ENCODE results near the gene CCR7. TPM values are rescaled to one million over a fixed set of nuclear protein-coding genes. Genes with fewer than 3 reads are reported as not detected.

Gene CCR7
- total and polyA plus RNA-seq, 2 of the 8 experiments (the other 6 are each of a cell fraction or from before 2014, with no cell fraction given): 0.12 to 0.17 TPM

GRCh38 chr17:40556884-40557414, 8.3 kb downstream of the CCR7 start:
- WGBS, 2 experiments (ENCODE audit: extremely low coverage in 1 of 2, insufficient coverage in 1 of 2, insufficient read length in 1 of 2, insufficient replicate concordance in 2 of 2, low coverage in 1 of 2, low lambda C conversion rate in 2 of 2, missing lambda C conversion rate in 1 of 2): 80% methylated on average over 16 of the region's 16 CpGs; no CpG with 5 or more reads in 1 of the 2 experiments
- ChIA-PET POLR2A (ENCODE audit: partially characterized antibody) (interaction anchor here (0.6 to 1.5 kb wide), 2 partner anchors 9 to 110 kb away, joined by 3 to 5 read pairs; no protein-coding TSS in a partner anchor), CTCF (ENCODE audit: partially characterized antibody) (interaction anchor here (0.8 to 5.2 kb wide), 13 partner anchors 9 to 196 kb away, joined by 3 to 35 read pairs (median 5); no protein-coding TSS in a partner anchor)
- no peak overlapping the region for H2BK20ac ChIP-seq (ENCODE audit: low read length)
- H2AK5ac ChIP-seq (ENCODE audit: low read depth, low read length): no peak overlapping the region
- H3K36me3 ChIP-seq (ENCODE audit: control insufficient read depth in 2 of 4, insufficient read depth in 4 of 4, low read length in 3 of 4): no peaks in the 10 kb centered on the region
- H3K9ac ChIP-seq (replicated peaks in 1 of 4; ENCODE audit: extremely low read depth in 1 of 4, low read depth in 3 of 4, low read length in 3 of 4): no peak overlapping the region
- H3K79me2 ChIP-seq (ENCODE audit: control insufficient read depth in 1 of 2, insufficient read depth in 2 of 2, low read length in 2 of 2): no peaks in the 10 kb centered on the region
- no peaks in the 10 kb centered on the region for H3K23me2 ChIP-seq (ENCODE audit: low read depth, low read length)
- H2BK120ac ChIP-seq (replicated peaks; ENCODE audit: low read depth, low read length): no peak overlapping the region
- no peak overlapping the region for H3K23ac ChIP-seq (ENCODE audit: insufficient read length)
- no peak overlapping the region for H3K4me2 ChIP-seq (ENCODE audit: insufficient read depth in 1 of 2, low read depth in 2 of 2, low read length in 2 of 2)
- no peaks in the 10 kb centered on the region for H4K20me1 ChIP-seq (replicated peaks in 1 of 2; ENCODE audit: control insufficient read depth in 1 of 2, insufficient read depth in 2 of 2, low read length in 2 of 2)
- no peak overlapping the region for H3K27ac ChIP-seq (ENCODE audit: low read depth, low read length)
- H3K9me3 ChIP-seq (ENCODE audit: insufficient read depth in 2 of 2, low read depth in 1 of 2, low read length in 1 of 2): no peaks in the 10 kb centered on the region
- H2BK12ac ChIP-seq (ENCODE audit: low read depth, low read length): no peak overlapping the region
- no peak overlapping the region for H3K4ac ChIP-seq (replicated peaks; ENCODE audit: insufficient read length, low read depth, low read length)
- FAIRE-seq (no peak), DNase-seq (ENCODE audit: low read depth in 1 of 2, low spot score in 2 of 2) (no peak)
- H3K79me1 ChIP-seq (ENCODE audit: low read depth, low read length): no peaks in the 10 kb centered on the region
- no peak overlapping the region for H3K18ac ChIP-seq (ENCODE audit: extremely low read depth, low read length)
- H3K27me3 ChIP-seq (replicated peaks in 1 of 4; ENCODE audit: control insufficient read depth in 3 of 4, extremely low read depth in 1 of 4, insufficient read depth in 3 of 4, low read length in 3 of 4): no peaks in the 10 kb centered on the region; a peak in 1 of 7 replicates
- no peak overlapping the region for H3K4me3 ChIP-seq (ENCODE audit: extremely low read depth in 1 of 4, insufficient read depth in 2 of 4, low read depth in 3 of 4, low read length in 4 of 4)
- no peak overlapping the region for H4K91ac ChIP-seq (replicated peaks; ENCODE audit: insufficient read length, low read length)
- no peak overlapping the region for H4K8ac ChIP-seq (ENCODE audit: extremely low read depth, insufficient read depth, low read length)
- H2AFZ ChIP-seq (ENCODE audit: low read length): no peak overlapping the region
- no peak overlapping the region for H3K14ac ChIP-seq (ENCODE audit: insufficient read length)
- no peak overlapping the region for H3K56ac ChIP-seq (replicated peaks; ENCODE audit: insufficient read length, low read depth, low read length)
- peaks cover 0 to 5% (median 2%) of the 10 kb centered on the region in 4 experiments; a peak in 3 of 7 replicates for H3K4me1 ChIP-seq (replicated peaks in 1 of 4; ENCODE audit: control insufficient read depth in 3 of 4, insufficient read depth in 4 of 4, low read length in 3 of 4)
- no peak overlapping the region for H2BK15ac ChIP-seq (ENCODE audit: low read length)
- H2BK5ac ChIP-seq (ENCODE audit: low read depth, low read length): no peak overlapping the region
- H4K5ac ChIP-seq (ENCODE audit: insufficient read length, low read depth, low read length): no peak overlapping the region
- TF ChIP-seq ZNF274 (IDR thresholded peaks at IDR 0.05; ENCODE audit: borderline replicate concordance, extremely low read depth, low read length) (no peak), SAP30 (IDR thresholded peaks at IDR 0.05; ENCODE audit: insufficient read depth, insufficient replicate concordance, low read length) (no peak), ATF2 (IDR thresholded peaks at IDR 0.05; ENCODE audit: low read length) (no peak), CTBP2 (IDR thresholded peaks at IDR 0.05; ENCODE audit: borderline replicate concordance, insufficient read depth, insufficient read length, low read length) (no peak), SIN3A (conservative IDR thresholded peaks at IDR 0.05 in 1 of 2, IDR thresholded peaks at IDR 0.05 in 1 of 2; ENCODE audit: low read depth in 1 of 2, low read length in 2 of 2) (no peak), HDAC6 (IDR thresholded peaks at IDR 0.05; ENCODE audit: low read depth, low read length) (no peak), SIRT6 (IDR thresholded peaks at IDR 0.05; ENCODE audit: low read length) (no peak), TAF7 (optimal IDR thresholded peaks at IDR 0.05; ENCODE audit: borderline replicate concordance, low read depth, low read length) (no peak), ASH2L (IDR thresholded peaks at IDR 0.05; ENCODE audit: low read length) (no peak), KDM4A (IDR thresholded peaks at IDR 0.05; ENCODE audit: low read depth, low read length, severe bottlenecking) (no peak)
